SJCRH30 (cell line): Measurements from ENCODE around the gene SEMA6C. TPM values are rescaled to one million over a fixed set of nuclear protein-coding genes. Genes with fewer than 3 reads are reported as not detected.
"Not testable (repeated sequence)": the region's sequence is repeated elsewhere in the genome, so short reads cannot be mapped to it uniquely, and the experiment has no call there.

Experiments used
- DNase-seq, 2 experiments: peaks; one replicate each; pipeline ENCODE4 v3.0.0-alpha.2; 2015 to 2020
- H3K27ac ChIP-seq: fragments of 250-450 bp; sonication (Bioruptor Pico); 2 replicates; pipeline ENCODE4 v1.5.1; 2020; ENCODE audit warnings: mild to moderate bottlenecking, moderate library complexity
- H3K27me3 ChIP-seq: fragments of 250-450 bp; sonication (Bioruptor Pico); 2 replicates; pipeline ENCODE4 v1.5.1; 2020; ENCODE audit warnings: mild to moderate bottlenecking, moderate library complexity
- H3K36me3 ChIP-seq: fragments of 250-450 bp; sonication (Bioruptor Pico); 2 replicates; pipeline ENCODE4 v1.5.1; 2020; ENCODE audit warnings: mild to moderate bottlenecking, moderate library complexity
- H3K4me1 ChIP-seq: fragments of 250-450 bp; sonication (Bioruptor Pico); 2 replicates; pipeline ENCODE4 v1.5.1; 2020; ENCODE audit warnings: mild to moderate bottlenecking, moderate library complexity
- H3K4me3 ChIP-seq: fragments of 250-450 bp; sonication (Bioruptor Pico); 2 replicates; pipeline ENCODE4 v1.5.1; 2020; ENCODE audit warnings: mild to moderate bottlenecking, moderate library complexity
- H3K9me3 ChIP-seq: fragments of 250-450 bp; sonication (Bioruptor Pico); replicated peaks from 2 replicates; pipeline ENCODE4 v1.5.1; 2020; ENCODE audit warnings: mild to moderate bottlenecking, moderate library complexity
- total RNA-seq: library from RNA; depleted of rRNA; stranded (reverse); fragments of >200 nt; shearing (Covaris generic); gene quantifications from 2 replicates; pipeline ENCODE4 v1.2.3, GENCODE V29; 2014; rRNA removed

Gene SEMA6C
- total RNA-seq, 1 experiment from 2014 or later, result 12.5 TPM

DNA sequence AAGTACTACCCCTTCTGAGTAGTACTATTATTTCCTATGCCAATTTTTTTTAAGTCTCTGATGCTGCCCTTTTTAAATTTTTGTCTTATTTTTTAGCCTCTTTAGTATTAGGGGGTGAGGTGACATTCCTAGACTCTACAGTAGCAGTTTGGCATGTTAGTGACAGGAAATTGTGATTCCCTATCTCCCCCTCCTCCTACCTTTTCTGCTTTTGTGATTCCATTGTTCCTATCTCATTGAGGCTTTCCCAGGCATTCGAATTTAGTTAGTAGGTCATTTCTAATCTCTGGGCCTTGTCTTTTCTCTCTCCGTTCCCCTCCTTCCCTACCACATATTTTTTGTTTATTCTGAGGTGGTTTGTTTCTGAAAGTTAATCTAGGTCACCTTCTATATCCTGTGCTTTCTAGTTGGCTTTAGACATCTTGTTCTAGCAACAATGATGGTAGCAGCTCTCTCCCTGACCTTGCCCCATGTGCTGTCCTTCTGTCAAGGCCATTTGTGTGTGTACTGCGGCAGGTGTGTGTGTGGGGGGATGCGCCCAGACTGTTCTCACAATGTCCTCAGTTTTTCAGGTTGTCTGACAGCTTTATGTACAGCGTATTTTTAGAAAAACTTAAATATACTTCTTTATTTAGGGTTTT lies 21.5 kb downstream of the SEMA6C start:
- no peak overlapping the region for H3K4me3 ChIP-seq
- no peaks in the 10 kb centered on the region for H3K27me3 ChIP-seq
- H3K36me3 ChIP-seq, result no peaks in the 10 kb centered on the region
- DNase-seq, result no peak
- no peaks in the 10 kb centered on the region for H3K9me3 ChIP-seq
- H3K27ac ChIP-seq, result no peak overlapping the region
- no peaks in the 10 kb centered on the region for H3K4me1 ChIP-seq

DNA sequence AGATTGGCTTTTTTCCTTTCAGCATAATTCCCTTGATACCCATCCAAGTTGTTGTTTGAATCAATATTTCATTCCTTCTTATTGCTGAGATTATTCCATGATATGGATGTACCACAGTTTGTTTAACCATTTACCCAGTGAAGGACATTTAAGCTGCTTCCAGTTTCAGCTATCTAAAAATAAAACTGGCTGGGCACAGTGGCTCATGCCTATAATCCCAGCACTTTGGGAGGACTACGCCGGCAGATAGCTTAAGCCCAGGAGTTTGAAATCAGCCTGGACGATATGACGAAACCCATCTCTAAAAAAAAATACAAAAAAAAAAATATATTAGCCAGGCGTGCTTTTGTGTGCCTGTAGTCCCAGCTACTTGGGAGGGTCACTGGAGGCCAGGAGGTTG lies 32.6 kb downstream of the SEMA6C start:
- H3K36me3 ChIP-seq, result no peaks in the 10 kb centered on the region
- DNase-seq, result no peak
- H3K4me3 ChIP-seq, result no peak overlapping the region
- H3K27me3 ChIP-seq, result no peaks in the 10 kb centered on the region
- H3K4me1 ChIP-seq, result no peaks in the 10 kb centered on the region
- H3K9me3 ChIP-seq, result no peaks in the 10 kb centered on the region
- no peak overlapping the region for H3K27ac ChIP-seq

DNA sequence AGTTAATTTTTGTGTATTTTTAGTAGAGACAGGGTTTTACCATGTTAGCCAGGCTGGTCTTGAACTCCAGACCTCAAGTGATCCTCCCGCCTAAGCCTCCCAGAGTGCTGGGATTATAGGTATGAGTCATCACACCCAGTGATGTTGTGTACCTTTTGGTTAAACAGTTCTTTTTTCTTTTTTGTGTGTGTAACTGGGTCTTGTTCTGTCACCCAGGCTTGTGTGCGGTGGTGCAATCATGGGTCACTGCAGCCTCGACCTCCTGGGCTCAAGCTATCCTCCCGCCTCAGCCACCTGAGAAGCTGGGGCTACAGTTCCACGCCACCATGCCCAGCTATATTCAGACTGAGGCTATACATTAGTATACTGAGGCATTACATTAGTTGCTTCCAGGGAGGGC lies 38.1 kb downstream of the SEMA6C start:
- no peaks in the 10 kb centered on the region for H3K4me1 ChIP-seq
- DNase-seq, result no peak
- H3K27me3 ChIP-seq, result no peaks in the 10 kb centered on the region
- H3K36me3 ChIP-seq, result no peaks in the 10 kb centered on the region
- no peaks in the 10 kb centered on the region for H3K9me3 ChIP-seq
- H3K4me3 ChIP-seq, result no peak overlapping the region
- no peak overlapping the region for H3K27ac ChIP-seq

DNA sequence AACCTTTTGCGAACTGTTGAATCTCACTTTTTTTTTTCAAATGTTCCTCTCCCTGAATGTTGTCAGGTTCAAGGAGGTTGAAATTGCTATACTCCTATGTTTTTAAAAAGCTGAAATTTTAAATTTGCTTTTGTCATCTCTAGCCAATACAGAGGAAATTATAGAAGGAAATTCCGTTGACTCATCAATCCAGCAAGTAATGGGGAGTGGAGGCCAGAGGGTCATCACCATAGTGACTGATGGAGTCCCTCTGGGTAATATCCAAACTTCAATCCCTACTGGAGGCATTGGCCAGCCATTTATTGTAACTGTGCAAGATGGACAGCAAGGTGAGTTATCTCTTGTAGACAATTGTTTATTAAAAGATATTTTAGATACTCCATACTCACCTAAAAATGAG lies 39.5 kb downstream of the SEMA6C start:
- no peak for DNase-seq
- H3K36me3 ChIP-seq, result no peaks in the 10 kb centered on the region

DNA sequence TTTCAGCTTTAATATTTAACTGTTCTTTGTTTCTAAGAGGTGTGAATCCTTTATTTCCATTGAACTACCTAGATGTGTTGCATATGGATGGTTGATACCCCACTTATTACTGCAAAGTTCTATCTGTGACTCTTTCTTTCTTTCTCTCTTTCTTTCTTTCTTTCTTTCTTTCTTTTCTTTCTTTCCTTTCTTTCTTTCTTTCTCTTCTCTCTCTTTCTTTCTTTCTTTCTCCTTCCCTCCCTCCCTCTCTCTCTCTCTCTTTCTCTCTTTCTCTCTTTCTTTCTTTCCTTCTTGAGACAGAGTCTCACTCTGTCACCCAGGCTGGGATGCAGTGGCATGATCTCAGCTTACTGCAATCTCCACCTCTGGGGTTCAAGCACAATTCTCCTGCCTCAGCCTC lies 41.8 kb downstream of the SEMA6C start:
- H3K27me3 ChIP-seq, result no peaks in the 10 kb centered on the region
- DNase-seq, result no peak
- H3K9me3 ChIP-seq, result no peaks in the 10 kb centered on the region
- H3K27ac ChIP-seq, result no peak overlapping the region
- H3K4me1 ChIP-seq, result no peaks in the 10 kb centered on the region
- no peaks in the 10 kb centered on the region for H3K36me3 ChIP-seq
- H3K4me3 ChIP-seq, result no peak overlapping the region

More for the DNA sequence above, 39.5 kb downstream of the SEMA6C start:
- Histone ChIP-seq H3K4me3 (no peak overlapping the region), H3K4me1 (no peaks in the 10 kb centered on the region), H3K9me3 (no peaks in the 10 kb centered on the region), H3K27me3 (no peaks in the 10 kb centered on the region), H3K27ac (no peak overlapping the region)

DNA sequence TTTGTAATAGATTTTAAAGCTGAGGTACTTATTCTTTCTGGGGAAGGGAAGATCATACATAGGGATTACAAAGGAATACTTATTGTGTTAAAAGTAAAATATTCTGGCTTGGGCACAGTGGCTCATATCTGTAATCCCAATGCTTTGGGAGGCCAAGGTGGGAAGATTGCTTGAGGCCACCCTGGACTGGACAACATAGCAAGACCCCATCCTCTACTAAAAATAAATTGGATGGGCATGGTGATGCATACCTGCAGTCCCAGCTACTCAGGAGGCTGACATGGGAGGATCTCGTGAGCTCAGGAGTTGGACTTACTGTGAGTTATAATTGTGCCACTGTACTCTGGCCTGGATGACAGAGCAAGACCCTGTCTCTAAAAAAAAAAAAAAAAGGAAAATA lies 48.3 kb downstream of the SEMA6C start:
- Histone ChIP-seq H3K9me3 (no peaks in the 10 kb centered on the region), H3K36me3 (no peaks in the 10 kb centered on the region), H3K4me1 (no peaks in the 10 kb centered on the region), H3K27ac (no peak overlapping the region), H3K4me3 (no peak overlapping the region), H3K27me3 (no peaks in the 10 kb centered on the region)
- DNase-seq, result no peak

DNA sequence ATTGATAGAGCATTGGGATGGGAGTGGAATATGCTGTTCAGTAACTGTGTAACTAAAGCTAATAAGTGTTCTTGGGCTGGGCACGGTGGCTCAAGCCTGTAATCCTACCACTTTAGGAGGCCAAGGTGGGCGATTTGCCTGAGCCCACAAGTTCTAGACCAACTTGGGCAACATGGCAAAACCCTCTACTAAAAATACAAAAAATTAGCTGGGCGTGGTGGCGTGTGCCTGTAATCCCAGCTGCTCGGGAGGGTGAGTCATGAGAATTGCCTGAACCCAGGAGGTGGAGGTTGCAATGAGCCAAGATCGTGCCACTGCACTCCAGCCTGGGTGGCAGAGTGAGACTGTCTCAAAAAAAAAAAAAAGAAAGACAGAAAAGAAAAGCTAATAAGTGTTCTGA lies 49.0 kb downstream of the SEMA6C start:
- not testable (repeated sequence) for H3K27me3 ChIP-seq, H3K36me3 ChIP-seq, H3K9me3 ChIP-seq, H3K27ac ChIP-seq, DNase-seq, H3K4me1 ChIP-seq, H3K4me3 ChIP-seq

DNA sequence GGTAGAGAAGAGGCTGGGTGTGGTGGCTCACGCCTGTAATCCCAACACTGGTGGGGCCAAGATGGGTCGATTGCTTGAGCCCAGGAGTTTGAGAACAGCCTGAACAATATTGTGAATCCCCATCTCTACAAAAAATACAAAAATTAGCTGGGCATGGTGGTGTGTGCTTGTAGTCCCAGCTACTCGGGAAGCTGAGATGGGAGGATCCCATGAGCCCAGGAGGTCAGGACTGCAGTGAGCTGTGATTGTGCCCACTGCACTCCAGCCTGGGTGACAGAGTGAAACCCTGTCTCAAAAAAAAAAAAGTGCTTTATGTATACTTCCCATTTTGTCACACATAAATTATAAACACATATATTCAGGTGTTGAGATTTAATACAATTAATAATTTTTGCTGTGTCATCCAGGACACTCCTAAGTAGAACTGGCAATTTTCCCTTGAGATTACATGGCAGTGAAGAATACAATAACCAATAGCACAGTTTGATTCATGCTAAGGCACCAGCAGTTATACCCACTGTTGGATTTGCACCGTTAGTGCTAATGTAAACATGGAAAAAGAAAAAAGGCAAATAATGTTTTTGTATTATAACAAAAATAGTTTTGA lies 60.4 kb downstream of the SEMA6C start:
- no peak for DNase-seq
- no peak overlapping the region for H3K4me3 ChIP-seq
- H3K9me3 ChIP-seq, result no peaks in the 10 kb centered on the region
- H3K27me3 ChIP-seq, result no peaks in the 10 kb centered on the region
- H3K27ac ChIP-seq, result no peak overlapping the region
- H3K4me1 ChIP-seq, result no peaks in the 10 kb centered on the region
- H3K36me3 ChIP-seq, result no peaks in the 10 kb centered on the region

Other genes with a start within 250 kb of the SEMA6C start
- gene SETDB1, start 220.3 kb downstream of the SEMA6C start, total RNA-seq, result 42.8 and 46.2 TPM in 2 replicates
- gene CERS2, start 171.8 kb downstream of the SEMA6C start, total RNA-seq, result 87.3 and 95.2 TPM in 2 replicates
- not detected in 2 replicates for gene ANXA9, start 164.3 kb downstream of the SEMA6C start, total RNA-seq
- gene MINDY1, start 139.7 kb downstream of the SEMA6C start, total RNA-seq, result 2.0 and 2.5 TPM in 2 replicates
- 15.0 and 17.4 TPM in 2 replicates for gene PRUNE1, start 138.2 kb downstream of the SEMA6C start, total RNA-seq
- gene BNIPL, start 110.0 kb downstream of the SEMA6C start, total RNA-seq, result 0.22 and 0.56 TPM in 2 replicates
- 1.8 and 2.0 TPM in 2 replicates for gene C1orf56, start 98.9 kb downstream of the SEMA6C start, total RNA-seq
- gene CDC42SE1, start 87.0 kb downstream of the SEMA6C start, total RNA-seq, result 42.2 and 48.3 TPM in 2 replicates
- gene MLLT11, start 86.2 kb downstream of the SEMA6C start, total RNA-seq, result 14.9 and 15.7 TPM in 2 replicates
- 3.0 and 3.2 TPM in 2 replicates for gene GABPB2, start 75.9 kb downstream of the SEMA6C start, total RNA-seq
- not detected in 2 replicates for gene TNFAIP8L2, start 10.0 kb upstream of the SEMA6C start, total RNA-seq
- 13.4 and 15.8 TPM in 2 replicates for gene LYSMD1, start 19.3 kb upstream of the SEMA6C start, total RNA-seq
- gene SCNM1, start 19.5 kb upstream of the SEMA6C start, total RNA-seq, result 48.9 and 57.8 TPM in 2 replicates
- not detected in 2 replicates for gene TMOD4, start 29.4 kb upstream of the SEMA6C start, total RNA-seq
- 49.4 and 55.2 TPM in 2 replicates for gene VPS72, start 43.6 kb upstream of the SEMA6C start, total RNA-seq
- gene PIP5K1A, start 51.9 kb upstream of the SEMA6C start, total RNA-seq, result 85.0 and 99.3 TPM in 2 replicates
- gene PSMD4, start 108.1 kb upstream of the SEMA6C start, total RNA-seq, result 130 and 132 TPM in 2 replicates
- gene ZNF687, start 135.7 kb upstream of the SEMA6C start, total RNA-seq, result 16.1 and 17.6 TPM in 2 replicates
- 29.4 and 32.3 TPM in 2 replicates for gene PI4KB, start 180.8 kb upstream of the SEMA6C start, total RNA-seq
- gene RFX5, start 200.6 kb upstream of the SEMA6C start, total RNA-seq, result 29.1 and 33.2 TPM in 2 replicates
- gene SELENBP1, start 226.1 kb upstream of the SEMA6C start, total RNA-seq, result 10.4 and 11.8 TPM in 2 replicates